DND-41 (cell line): Measurements from ENCODE around the gene TIRAP.

ENCODE experiments used
- ATAC-seq: fragments of 200-7000 bp; cut with Tn5 transposase; 3 replicates; pipeline ENCODE4 v1.9.1; 2021; ENCODE audit warnings: low read depth; ENCODE audit not compliant: insufficient read depth
- DNase-seq: peaks from one replicate; pipeline ENCODE4 v3.0.0-alpha.2; 2020
- H2AFZ ChIP-seq: 2 replicates; pipeline ENCODE4 v1.6.0; 2012; ENCODE audit warnings: low read depth, low read length
- H3K27ac ChIP-seq: 2 replicates; pipeline ENCODE4 v1.5.1; 2012; ENCODE audit warnings: low read length, inconsistent platforms
- H3K27me3 ChIP-seq: fragments of 200-600 bp; sonication (generic); 2 replicates; pipeline ENCODE4 v1.6.0; 2012; ENCODE audit warnings: low read length, mild to moderate bottlenecking, inconsistent platforms; ENCODE audit not compliant: insufficient read depth, poor library complexity
- H3K36me3 ChIP-seq: 2 replicates; pipeline ENCODE4 v1.5.1; 2012; ENCODE audit warnings: low read length, inconsistent platforms; ENCODE audit not compliant: insufficient read depth
- H3K4me1 ChIP-seq: 2 replicates; pipeline ENCODE4 v1.5.1; 2012; ENCODE audit warnings: mild to moderate bottlenecking, low read length; ENCODE audit not compliant: insufficient read depth
- H3K4me2 ChIP-seq: 2 replicates; pipeline ENCODE4 v1.6.0; 2012; ENCODE audit warnings: mild to moderate bottlenecking, moderate library complexity, low read length, inconsistent platforms; ENCODE audit not compliant: insufficient read depth
- H3K4me3 ChIP-seq, 2 experiments: fragments of 200-600 bp in 1 of 2; shearing (Covaris generic) in 1 of 2; 2 replicates each; pipeline ENCODE4 v1.5.1; 2012 to 2016; ENCODE audit warnings: inconsistent platforms in 2 of 2, low read length in 2 of 2, mild to moderate bottlenecking in 2 of 2, low read depth in 1 of 2, moderate library complexity in 1 of 2
- H3K79me2 ChIP-seq: 2 replicates; pipeline ENCODE4 v1.6.0; 2012; ENCODE audit warnings: low read length, inconsistent platforms; ENCODE audit not compliant: insufficient read depth
- H3K9ac ChIP-seq: 2 replicates; pipeline ENCODE4 v1.6.0; 2012; ENCODE audit warnings: low read depth, mild to moderate bottlenecking, inconsistent platforms, low read length, moderate library complexity
- H3K9me3 ChIP-seq: 2 replicates; pipeline ENCODE4 v1.5.1; 2012; ENCODE audit warnings: low read length, moderate library complexity, mild to moderate bottlenecking, inconsistent platforms; ENCODE audit not compliant: insufficient read depth, severe bottlenecking
- H4K20me1 ChIP-seq: 2 replicates; pipeline ENCODE4 v1.6.0; 2012; ENCODE audit warnings: low read length; ENCODE audit not compliant: insufficient read depth
- EZH2 ChIP-seq: IDR thresholded peaks from 3 replicates; pipeline ENCODE4 v1.6.1; 2012; ENCODE audit warnings: borderline replicate concordance, low read depth, mild to moderate bottlenecking, moderate library complexity, low read length, inconsistent platforms; ENCODE audit not compliant: severe bottlenecking
- TF ChIP-seq, protein P1 (sequence below): IDR thresholded peaks from 2 replicates; pipeline ENCODE4 v1.5.1; 2012; ENCODE audit warnings: borderline replicate concordance, low read length, moderate library complexity, mild to moderate bottlenecking; ENCODE audit not compliant: poor library complexity, severe bottlenecking; ENCODE audit errors: extremely low read depth

Gene TIRAP

DNA sequence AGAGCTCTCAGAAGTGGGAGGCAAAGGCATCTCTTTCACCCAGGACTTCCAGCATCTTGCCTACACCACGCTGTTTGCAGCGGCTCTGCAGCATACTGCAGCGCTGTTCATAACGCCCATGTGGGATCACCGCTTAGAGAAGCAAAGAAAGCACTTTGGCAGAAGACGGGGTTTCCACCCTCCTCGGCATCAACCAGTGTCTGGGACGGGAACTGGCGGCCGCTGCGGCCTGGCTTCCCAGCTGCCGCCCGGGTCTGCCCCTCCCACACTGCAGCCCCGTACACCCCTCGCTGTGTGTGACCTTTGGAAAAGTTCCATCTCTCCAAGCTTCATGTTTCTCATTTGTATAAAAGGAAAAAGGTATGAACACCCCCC is 545 bp upstream of the TIRAP start:
- Histone ChIP-seq H3K9ac (peak overlapping the region; percentile 66), H3K27me3 (peaks cover 5% of the 10 kb centered on the region), H3K4me2 (peak overlapping the region; percentile 75), H2AFZ (peak overlapping the region; percentile 76), H3K27ac (no peak overlapping the region), H4K20me1 (no peaks in the 10 kb centered on the region), H3K36me3 (peaks cover 6% of the 10 kb centered on the region), H3K9me3 (no peaks in the 10 kb centered on the region), H3K4me1 (peaks cover 25% of the 10 kb centered on the region), H3K79me2 (peaks cover 2% of the 10 kb centered on the region; the same call in 1 of the 2 replicates), H3K4me3 (peak overlapping the region in 1 of 2 experiments; percentile 65; a peak in 2 of 4 replicates)
- no peak for DNase-seq
- TF ChIP-seq EZH2: no peak
- TF ChIP-seq, protein P1, sequence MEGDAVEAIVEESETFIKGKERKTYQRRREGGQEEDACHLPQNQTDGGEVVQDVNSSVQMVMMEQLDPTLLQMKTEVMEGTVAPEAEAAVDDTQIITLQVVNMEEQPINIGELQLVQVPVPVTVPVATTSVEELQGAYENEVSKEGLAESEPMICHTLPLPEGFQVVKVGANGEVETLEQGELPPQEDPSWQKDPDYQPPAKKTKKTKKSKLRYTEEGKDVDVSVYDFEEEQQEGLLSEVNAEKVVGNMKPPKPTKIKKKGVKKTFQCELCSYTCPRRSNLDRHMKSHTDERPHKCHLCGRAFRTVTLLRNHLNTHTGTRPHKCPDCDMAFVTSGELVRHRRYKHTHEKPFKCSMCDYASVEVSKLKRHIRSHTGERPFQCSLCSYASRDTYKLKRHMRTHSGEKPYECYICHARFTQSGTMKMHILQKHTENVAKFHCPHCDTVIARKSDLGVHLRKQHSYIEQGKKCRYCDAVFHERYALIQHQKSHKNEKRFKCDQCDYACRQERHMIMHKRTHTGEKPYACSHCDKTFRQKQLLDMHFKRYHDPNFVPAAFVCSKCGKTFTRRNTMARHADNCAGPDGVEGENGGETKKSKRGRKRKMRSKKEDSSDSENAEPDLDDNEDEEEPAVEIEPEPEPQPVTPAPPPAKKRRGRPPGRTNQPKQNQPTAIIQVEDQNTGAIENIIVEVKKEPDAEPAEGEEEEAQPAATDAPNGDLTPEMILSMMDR: no peak
- ATAC-seq: no peak

GRCh38 chr11:126284829-126285228 is 1.9 kb downstream of the TIRAP start:
- Histone ChIP-seq H2AFZ (no peak overlapping the region), H3K27ac (no peak overlapping the region), H4K20me1 (no peaks in the 10 kb centered on the region), H3K4me3 (no peak overlapping the region), H3K9ac (no peak overlapping the region), H3K4me2 (no peak overlapping the region), H3K36me3 (no peaks in the 10 kb centered on the region), H3K27me3 (peaks cover 5% of the 10 kb centered on the region), H3K4me1 (peaks cover 25% of the 10 kb centered on the region), H3K79me2 (peaks cover 2% of the 10 kb centered on the region; the same call in 1 of the 2 replicates), H3K9me3 (no peaks in the 10 kb centered on the region)
- ATAC-seq: peak; percentile 10; the same call in 1 of the 3 replicates
- DNase-seq: peak; percentile 60
- no peak for TF ChIP-seq EZH2
- TF ChIP-seq, protein P1: no peak

GRCh38 chr11:126288237-126288636 is 5.3 kb downstream of the TIRAP start:
- peaks cover 14% of the 10 kb centered on the region for H3K4me1 ChIP-seq
- H3K4me3 ChIP-seq: no peak overlapping the region
- peaks cover 2% of the 10 kb centered on the region; the same call in 1 of the 2 replicates for H3K79me2 ChIP-seq
- peaks cover 3% of the 10 kb centered on the region for H4K20me1 ChIP-seq
- ATAC-seq: no peak
- peaks cover 1% of the 10 kb centered on the region for H3K27me3 ChIP-seq
- no peak for TF ChIP-seq EZH2
- TF ChIP-seq, protein P1: no peak
- peaks cover 24% of the 10 kb centered on the region for H3K36me3 ChIP-seq
- no peak overlapping the region for H3K9ac ChIP-seq
- no peak for DNase-seq
- no peak overlapping the region for H2AFZ ChIP-seq
- H3K9me3 ChIP-seq: no peaks in the 10 kb centered on the region
- no peak overlapping the region for H3K4me2 ChIP-seq
- no peak overlapping the region for H3K27ac ChIP-seq

- Histone ChIP-seq H3K9me3 (no peaks in the 10 kb centered on the region), H3K4me1 (no peaks in the 10 kb centered on the region), H3K4me3 (no peak overlapping the region), H2AFZ (no peak overlapping the region), H3K27ac (no peak overlapping the region), H3K36me3 (peaks cover 37% of the 10 kb centered on the region), H3K4me2 (no peak overlapping the region), H4K20me1 (peaks cover 8% of the 10 kb centered on the region), H3K9ac (no peak overlapping the region), H3K79me2 (no peaks in the 10 kb centered on the region; the same call in 1 of the 2 replicates), H3K27me3 (no peaks in the 10 kb centered on the region)
- DNase-seq (no peak), ATAC-seq (no peak)
- TF ChIP-seq, protein P1: no peak
- TF ChIP-seq EZH2: no peak
These were observed 8.0 kb downstream of the TIRAP start for GRCh38 chr11:126290887-126291286.
